T-cell (primary cell): ENCODE measurements around the gene ABLIM1. TPM values are rescaled to one million over a fixed set of nuclear protein-coding genes. Genes with fewer than 3 reads are reported as not detected.
A peak's percentile ranks its signal among the peaks of the same experiment; 100 is the strongest.

Source experiments
- ATAC-seq, 4 experiments: fragments of 200-7000 bp in 3 of 4; fragments of 150-1000 bp in 1 of 4; cut with Tn5 transposase; replicated peaks in 1 of 4; 1 replicate in 3 of 4; 2 replicates in 1 of 4; pipeline ENCODE4 v1.10.0; 2021; ENCODE audit warnings: moderate library complexity in 3 of 4, mild to moderate bottlenecking in 2 of 4, moderate number of reproducible peaks in 1 of 4
- CTCF ChIA-PET, 2 donors: fragments of 300-600 bp; sonication (Branson Sonifier 250); formaldehyde crosslinking; loops; one replicate each; lab custom pipeline; 2022; ENCODE audit warnings: antibody characterized with exemption in 2 of 2; lab: Charles Lee
- POLR2A ChIA-PET, 2 donors: fragments of 300-600 bp; sonication (Branson Sonifier 250); formaldehyde crosslinking; loops; one replicate each; lab custom pipeline; 2022; ENCODE audit warnings: antibody characterized with exemption in 2 of 2; lab: Charles Lee
- DNase-seq, 35 experiments: peaks; one replicate each; pipeline versions ENCODE4 v3.0.0 to v3.0.0-alpha.2; 2013 to 2023
- H3K27ac ChIP-seq: one replicate; pipeline ENCODE4 v1.5.1; 2013; ENCODE audit warnings: low read length
- H3K27me3 ChIP-seq, 2 experiments: replicated peaks in 1 of 2; 1 replicate in 1 of 2; 2 replicates in 1 of 2; pipeline versions ENCODE4 v1.6.1 to v1.7.0; 2013; ENCODE audit warnings: low read length in 1 of 2, mixed read lengths in 1 of 2; ENCODE audit not compliant: control insufficient read depth in 2 of 2, insufficient read depth in 2 of 2; ENCODE audit errors: extremely low read depth in 1 of 2
- H3K36me3 ChIP-seq, 2 donors: 1 replicate in 1 of 2; 2 replicates in 1 of 2; pipeline versions ENCODE4 v1.6.1 to v1.7.0; 2013; ENCODE audit warnings: low read length in 1 of 2; ENCODE audit not compliant: control insufficient read depth in 2 of 2, insufficient read depth in 1 of 2; ENCODE audit errors: extremely low read depth in 1 of 2
- H3K4me1 ChIP-seq, 2 experiments: 1 replicate in 1 of 2; 2 replicates in 1 of 2; pipeline versions ENCODE4 v1.6.1 to v1.7.0; 2013; ENCODE audit warnings: low read length in 2 of 2, mixed read lengths in 1 of 2; ENCODE audit not compliant: insufficient read depth in 2 of 2, control insufficient read depth in 1 of 2; ENCODE audit errors: extremely low read depth in 1 of 2
- H3K4me3 ChIP-seq, 2 donors: 1 replicate in 1 of 2; 2 replicates in 1 of 2; pipeline versions ENCODE4 v1.5.1 to v1.7.0; 2013; ENCODE audit warnings: mild to moderate bottlenecking in 2 of 2, low read length in 1 of 2, moderate library complexity in 1 of 2; ENCODE audit not compliant: control insufficient read depth in 1 of 2; ENCODE audit errors: extremely low read depth in 1 of 2
- H3K9me3 ChIP-seq: 2 replicates; pipeline ENCODE4 v1.7.0; 2013
- H3K27ac Mint-ChIP-seq, 2 donors: one replicate each; pipeline ENCODE4 v1.8.0; 2020 to 2021; ENCODE audit warnings: mild to moderate bottlenecking in 2 of 2, mixed read lengths in 2 of 2
- H3K27me3 Mint-ChIP-seq, 2 donors: one replicate each; pipeline ENCODE4 v1.8.0; 2021 to 2022; ENCODE audit warnings: mixed read lengths in 2 of 2
- H3K36me3 Mint-ChIP-seq: one replicate; pipeline ENCODE4 v1.8.0; 2021; ENCODE audit warnings: mixed read lengths
- H3K4me1 Mint-ChIP-seq, 3 donors: one replicate each; pipeline ENCODE4 v1.8.0; 2020 to 2022; ENCODE audit warnings: mixed read lengths in 3 of 3, mild to moderate bottlenecking in 1 of 3
- H3K4me3 Mint-ChIP-seq, 3 donors: one replicate each; pipeline ENCODE4 v1.8.0; 2020 to 2022; ENCODE audit warnings: mild to moderate bottlenecking in 3 of 3, mixed read lengths in 3 of 3, moderate library complexity in 3 of 3
- H3K9me3 Mint-ChIP-seq, 3 donors: one replicate each; pipeline ENCODE4 v1.8.0; 2020 to 2022; ENCODE audit warnings: mixed read lengths in 3 of 3
- WGBS: methylation state at CpG from one replicate; pipeline ENCODE4 v1.1.5; 2013; ENCODE audit warnings: missing lambda C conversion rate; ENCODE audit not compliant: insufficient coverage; 5-methylcytosine and 5-hydroxymethylcytosine counted together
- total RNA-seq, 35 experiments: library from RNA in 6 of 35; stranded (reverse) in 6 of 35; fragments of 120-200 nt in 1 of 35; gene quantifications; one replicate each; pipeline versions ENCODE4 v1.2.1 to v1.2.4 and lab custom pipeline; 2013 to 2026

ABLIM1 gene
- total RNA-seq, 5 donors from 2014 or later (not counting 1 experiment from before 2014, with no cell fraction given) = 212 to 311 (median 266) TPM

DNA sequence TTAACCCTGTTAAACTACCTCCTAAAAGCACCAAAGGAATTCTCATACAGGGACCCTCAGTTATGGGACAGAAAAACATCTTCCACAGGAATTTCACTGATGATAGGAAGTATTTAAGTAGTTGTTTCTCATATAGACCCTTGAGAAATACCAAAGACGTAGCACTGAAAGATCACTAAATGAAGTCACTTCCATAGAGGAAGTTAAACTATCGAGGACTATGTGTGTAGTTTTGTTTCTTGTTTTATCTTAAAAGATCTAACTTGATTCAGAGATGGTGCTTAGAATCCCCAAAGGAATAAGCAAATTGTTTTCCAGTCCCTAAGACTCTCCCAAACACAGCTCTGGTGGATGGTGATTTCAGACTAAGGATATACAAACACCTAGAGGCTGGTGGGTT lies 159.0 kb downstream of the ABLIM1 start:
- H3K4me3 ChIP-seq = peak overlapping the region in 1 of 2 donors; percentile 47
- H3K4me1 ChIP-seq = peaks cover 47 to 70% of the 10 kb centered on the region in 2 experiments
- peak; percentile 10 to 36 (median 25) for ATAC-seq
- peak overlapping the region; percentile 63 for H3K27ac ChIP-seq
- POLR2A ChIA-PET = interaction anchor here (1.0 to 1.5 kb wide), 2 partner anchors 21 to 28 kb away, joined by 3 to 4 read pairs; no protein-coding TSS in a partner anchor
- Mint-ChIP-seq H3K4me3 (peak overlapping the region; percentile 42 to 56 (median 54)), H3K36me3 (peaks cover 36% of the 10 kb centered on the region), H3K27me3 (no peaks in the 10 kb centered on the region), H3K27ac (peak overlapping the region; percentile 81 to 89), H3K4me1 (peaks cover 91 to 93% (median 92%) of the 10 kb centered on the region in 3 donors), H3K9me3 (no peaks in the 10 kb centered on the region)
- no peaks in the 10 kb centered on the region for H3K27me3 ChIP-seq
- peaks cover 0 to 7% of the 10 kb centered on the region in 2 donors for H3K36me3 ChIP-seq
- no peaks in the 10 kb centered on the region for H3K9me3 ChIP-seq
- WGBS = no CpG with 5 or more reads among the region's 2 CpGs
- CTCF ChIA-PET = interaction anchor here (0.6 to 1.3 kb wide), 4 partner anchors 11 to 19 kb away, joined by 3 to 4 read pairs (median 4); no protein-coding TSS in a partner anchor
- no peak for DNase-seq

DNA sequence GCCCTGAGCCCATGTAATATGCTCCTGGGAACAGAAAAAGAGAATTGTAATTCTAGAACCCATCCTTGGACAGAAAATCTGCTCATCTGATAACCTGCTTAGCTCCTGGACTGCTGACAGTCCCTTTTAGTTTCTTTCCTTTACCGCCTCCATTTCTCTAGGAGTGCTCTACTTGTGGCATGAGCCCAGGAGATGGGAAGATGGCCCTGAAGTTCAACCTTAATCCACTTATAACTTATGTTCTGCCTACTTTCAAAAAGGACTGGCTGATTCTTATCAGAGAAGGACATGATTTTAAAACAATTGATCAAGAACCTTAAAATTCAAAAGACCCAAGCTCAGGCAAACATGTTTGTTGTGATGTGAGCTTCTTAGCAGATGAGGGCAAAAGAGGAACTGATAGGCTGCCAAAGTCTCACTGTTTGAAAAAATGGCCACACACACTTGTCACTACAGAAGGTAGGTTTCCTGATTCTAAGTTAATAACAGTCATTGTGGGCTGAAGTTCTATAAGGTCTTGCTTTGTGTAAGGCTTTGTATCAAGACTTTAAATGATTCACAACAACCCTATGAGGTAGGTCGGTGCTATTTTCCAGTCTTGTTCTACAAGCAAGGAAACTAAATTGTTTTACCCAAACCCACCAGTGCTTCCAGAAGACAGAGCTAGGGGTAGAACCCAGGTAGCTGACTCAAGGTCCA lies 159.5 kb downstream of the ABLIM1 start:
- Mint-ChIP-seq H3K36me3 (peaks cover 31% of the 10 kb centered on the region), H3K9me3 (no peaks in the 10 kb centered on the region), H3K27me3 (no peaks in the 10 kb centered on the region), H3K4me1 (peaks cover 91 to 93% (median 93%) of the 10 kb centered on the region in 3 donors), H3K4me3 (peak overlapping the region; percentile 42 to 56 (median 54)), H3K27ac (peak overlapping the region; percentile 81 to 89)
- ChIA-PET CTCF (interaction anchor here (1.0 to 1.3 kb wide), 2 partner anchors 14 to 19 kb away, joined by 3 to 4 read pairs; no protein-coding TSS in a partner anchor), POLR2A (interaction anchor here (0.6 to 1.6 kb wide), 4 partner anchors 19 to 29 kb away, joined by 3 to 4 read pairs (median 3); no protein-coding TSS in a partner anchor)
- no peaks in the 10 kb centered on the region for H3K27me3 ChIP-seq
- H3K4me3 ChIP-seq = no peak overlapping the region
- peak overlapping the region; percentile 63 for H3K27ac ChIP-seq
- H3K36me3 ChIP-seq = peaks cover 0 to 7% of the 10 kb centered on the region in 2 donors
- H3K9me3 ChIP-seq = no peaks in the 10 kb centered on the region
- peaks cover 49 to 74% of the 10 kb centered on the region in 2 experiments for H3K4me1 ChIP-seq
- DNase-seq (peak in 1 of 35 experiments; percentile 40), ATAC-seq (peak in 3 of 4 experiments; percentile 14 to 36 (median 25))
- WGBS = no CpG with 5 or more reads among the region's 2 CpGs

DNA sequence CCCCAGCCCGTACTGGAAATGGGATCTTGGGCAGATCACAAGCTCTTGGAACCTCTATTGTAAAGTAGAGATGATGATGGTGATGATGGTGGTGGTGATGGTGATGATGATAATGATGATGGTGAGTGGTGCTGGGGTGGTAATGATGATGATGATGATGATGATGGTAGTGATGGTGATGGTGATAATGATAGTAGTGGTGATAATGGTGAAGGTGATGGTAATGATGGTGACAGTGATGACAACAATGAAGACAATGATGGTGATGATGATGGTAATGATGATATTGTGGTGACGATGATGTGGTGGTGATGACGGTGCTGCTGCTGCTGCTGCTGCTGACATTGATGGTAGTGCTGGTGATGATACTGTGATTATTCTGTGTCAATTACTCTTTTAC lies 162.8 kb downstream of the ABLIM1 start:
- Mint-ChIP-seq H3K36me3 (peaks cover 37% of the 10 kb centered on the region), H3K27ac (peak overlapping the region; percentile 3 to 10), H3K4me3 (peak overlapping the region in 2 of 3 donors; percentile 1 to 6), H3K4me1 (peaks cover 89 to 91% (median 89%) of the 10 kb centered on the region in 3 donors), H3K9me3 (no peaks in the 10 kb centered on the region), H3K27me3 (no peaks in the 10 kb centered on the region)
- WGBS = 89% methylated on average over 1 of the region's 3 CpGs
- ATAC-seq (peak in 1 of 4 experiments; percentile 54), DNase-seq (peak in 3 of 35 experiments; percentile 24 to 51 (median 40))
- CTCF ChIA-PET = no interaction called here
- Histone ChIP-seq H3K4me1 (peaks cover 51 to 72% of the 10 kb centered on the region in 2 experiments), H3K36me3 (peaks cover 0 to 18% of the 10 kb centered on the region in 2 donors), H3K9me3 (no peaks in the 10 kb centered on the region), H3K27ac (no peak overlapping the region), H3K27me3 (no peaks in the 10 kb centered on the region), H3K4me3 (no peak overlapping the region)
- POLR2A ChIA-PET = interaction anchor here in 1 of 2 donors (0.5 to 0.7 kb wide), 3 partner anchors 18 to 29 kb away, joined by 3 read pairs; no protein-coding TSS in a partner anchor

DNA sequence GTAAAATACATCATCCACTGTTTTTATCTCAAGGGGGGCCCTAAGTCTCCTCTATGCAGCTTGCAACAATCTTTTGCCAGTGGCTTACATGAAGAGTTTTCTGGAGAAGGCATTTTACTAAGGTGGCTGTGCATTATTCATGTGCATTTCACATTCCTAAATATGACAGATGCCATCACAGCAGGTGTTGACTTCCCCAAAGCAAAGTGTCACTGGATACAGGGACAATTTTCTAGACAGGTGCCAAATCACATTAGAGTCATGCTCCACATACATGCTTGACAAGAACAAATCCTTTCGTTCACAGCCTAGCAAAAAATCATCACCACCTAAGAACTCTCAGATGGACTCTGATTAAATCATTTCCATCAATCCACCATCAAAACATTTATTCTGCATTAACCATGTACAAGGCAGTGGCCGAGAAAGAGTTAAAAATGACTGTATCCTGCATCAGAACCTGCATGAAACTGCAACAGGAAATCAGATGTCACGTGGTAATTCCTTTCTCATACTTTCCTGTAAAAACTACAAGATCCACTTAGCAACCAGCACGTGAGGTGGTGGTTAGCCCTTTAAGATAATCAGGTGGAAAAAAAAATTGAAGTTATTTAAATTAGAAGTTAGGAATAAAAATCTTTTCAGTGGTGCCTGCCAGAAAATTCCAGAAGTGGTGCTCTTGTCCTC lies 165.6 kb downstream of the ABLIM1 start:
- no peaks in the 10 kb centered on the region for H3K9me3 Mint-ChIP-seq
- peaks cover 47% of the 10 kb centered on the region for H3K36me3 Mint-ChIP-seq
- ATAC-seq (peak; percentile 52 to 73 (median 68)), DNase-seq (peak in 6 of 35 experiments; percentile 12 to 57 (median 26))
- Histone ChIP-seq H3K4me1 (peaks cover 40 to 54% of the 10 kb centered on the region in 2 experiments), H3K36me3 (peaks cover 0 to 40% of the 10 kb centered on the region in 2 donors), H3K27ac (no peak overlapping the region), H3K4me3 (no peak overlapping the region), H3K9me3 (no peaks in the 10 kb centered on the region), H3K27me3 (no peaks in the 10 kb centered on the region)
- H3K27me3 Mint-ChIP-seq = no peaks in the 10 kb centered on the region
- peak overlapping the region; percentile 42 to 69 (median 49) for H3K4me3 Mint-ChIP-seq
- peak overlapping the region; percentile 77 to 84 for H3K27ac Mint-ChIP-seq
- 42% methylated on average over 2 of the region's 4 CpGs for WGBS
- peaks cover 79 to 85% (median 82%) of the 10 kb centered on the region in 3 donors for H3K4me1 Mint-ChIP-seq
- ChIA-PET CTCF (interaction anchor here in 1 of 2 donors (1.3 to 1.6 kb wide), 2 partner anchors 21 to 49 kb away, joined by 4 to 5 read pairs; no protein-coding TSS in a partner anchor), POLR2A (interaction anchor here in 1 of 2 donors (0.5 to 0.6 kb wide), 2 partner anchors 25 to 31 kb away, joined by 3 to 5 read pairs; no protein-coding TSS in a partner anchor)

DNA sequence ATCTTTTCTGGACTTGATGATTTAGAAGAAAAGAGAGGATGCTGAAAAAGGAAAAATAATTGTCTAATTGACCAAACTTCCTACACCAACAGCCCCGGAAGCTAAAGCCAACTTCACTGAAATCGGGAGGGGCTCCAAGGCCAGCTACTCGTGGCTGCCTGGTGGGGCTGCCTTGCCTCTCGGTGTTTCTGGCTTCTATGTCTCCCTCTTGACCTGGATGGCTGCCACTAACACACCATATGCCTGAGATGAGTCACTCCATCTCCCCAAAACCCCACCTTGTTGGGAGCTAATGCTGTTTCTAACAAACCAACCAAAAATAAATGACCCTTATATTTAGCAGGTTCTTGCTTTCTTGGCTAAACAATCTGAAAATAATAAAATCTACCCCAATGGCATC lies 166.1 kb downstream of the ABLIM1 start:
- ChIA-PET CTCF (interaction anchor here in 1 of 2 donors (1.3 to 1.6 kb wide), 2 partner anchors 20 to 50 kb away, joined by 4 to 5 read pairs; no protein-coding TSS in a partner anchor), POLR2A (no interaction called here)
- no peak overlapping the region for H3K27ac ChIP-seq
- WGBS = 63% methylated on average over 3 of the region's 4 CpGs
- Mint-ChIP-seq H3K27ac (peak overlapping the region; percentile 77 to 84), H3K4me3 (peak overlapping the region; percentile 21 to 69 (median 42)), H3K27me3 (no peaks in the 10 kb centered on the region), H3K36me3 (peaks cover 53% of the 10 kb centered on the region), H3K4me1 (peaks cover 79 to 87% (median 81%) of the 10 kb centered on the region in 3 donors), H3K9me3 (no peaks in the 10 kb centered on the region)
- DNase-seq = no peak
- no peaks in the 10 kb centered on the region for H3K27me3 ChIP-seq
- peaks cover 0 to 45% of the 10 kb centered on the region in 2 donors for H3K36me3 ChIP-seq
- no peak for ATAC-seq
- H3K4me3 ChIP-seq = no peak overlapping the region
- H3K9me3 ChIP-seq = no peaks in the 10 kb centered on the region
- H3K4me1 ChIP-seq = peaks cover 35 to 54% of the 10 kb centered on the region in 2 experiments
